GM18870 (cell line): ENCODE measurements around the gene GPRIN2.
"Not testable (repeated sequence)": the region's sequence is repeated elsewhere in the genome, so short reads cannot be mapped to it uniquely, and the experiment has no call there.

ENCODE experiments used
- ATAC-seq: cut with Tn5 transposase; IDR thresholded peaks from one replicate; pipeline ENCODE4 v1.9.1; 2021; ENCODE audit warnings: moderate library complexity; ENCODE audit not compliant: unreplicated experiment

Gene GPRIN2

DNA sequence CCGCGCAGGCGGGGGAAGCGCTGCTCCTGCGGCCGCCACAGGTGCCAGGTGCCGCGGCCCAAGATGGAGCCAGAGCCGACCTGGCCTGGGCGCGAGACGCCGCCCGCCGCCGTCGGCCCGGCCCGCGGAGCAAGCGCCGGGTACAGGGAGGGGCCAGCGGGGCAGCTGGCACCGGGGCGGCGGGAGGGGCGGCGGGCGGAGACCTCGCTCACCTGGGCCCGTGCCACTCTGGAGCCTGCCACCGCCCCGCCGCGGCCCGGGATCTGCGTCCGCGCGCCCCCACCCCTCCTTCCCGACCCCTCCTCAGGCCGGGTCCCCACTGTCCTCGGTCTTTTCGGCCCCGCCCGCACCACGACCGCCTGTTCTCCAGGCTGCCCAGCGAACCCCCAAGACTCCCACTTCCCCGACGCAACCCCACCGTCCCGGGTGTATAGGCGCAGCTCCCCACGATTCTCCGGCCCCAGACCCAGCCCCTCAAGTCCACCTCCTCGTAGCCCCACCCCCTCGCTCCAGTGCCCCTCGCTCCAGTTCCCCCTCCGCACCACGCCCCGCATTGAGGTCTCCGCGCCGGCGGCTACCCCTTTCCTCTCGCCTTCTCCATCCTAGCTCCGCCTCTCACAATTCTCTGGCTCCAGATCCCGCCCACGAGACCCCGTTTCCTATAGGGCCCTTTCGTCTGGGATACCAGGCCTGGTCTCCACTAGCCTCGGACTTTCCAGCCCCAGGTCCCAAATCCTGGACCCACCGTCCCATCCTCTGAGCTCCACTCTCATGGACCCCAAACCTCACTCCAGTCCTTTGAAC lies at the start of gene GPRIN2:
GPRIN2 (minus strand) TSS at position 144 of the 804 bp plus-strand sequence. CDS start 5,922 bp downstream, outside the sequence.
- ATAC-seq: no peak

GRCh38 chr10:46600516-46600915 lies 44.1 kb upstream of the GPRIN2 start:
- ATAC-seq: peak; percentile 76

- ATAC-seq: peak; percentile 52
Observed at GRCh38 chr10:46597616-46598246, 41.3 kb upstream of the GPRIN2 start.

GRCh38 chr10:46596570-46596969 lies 40.1 kb upstream of the GPRIN2 start:
- not testable (repeated sequence) for ATAC-seq

DNA sequence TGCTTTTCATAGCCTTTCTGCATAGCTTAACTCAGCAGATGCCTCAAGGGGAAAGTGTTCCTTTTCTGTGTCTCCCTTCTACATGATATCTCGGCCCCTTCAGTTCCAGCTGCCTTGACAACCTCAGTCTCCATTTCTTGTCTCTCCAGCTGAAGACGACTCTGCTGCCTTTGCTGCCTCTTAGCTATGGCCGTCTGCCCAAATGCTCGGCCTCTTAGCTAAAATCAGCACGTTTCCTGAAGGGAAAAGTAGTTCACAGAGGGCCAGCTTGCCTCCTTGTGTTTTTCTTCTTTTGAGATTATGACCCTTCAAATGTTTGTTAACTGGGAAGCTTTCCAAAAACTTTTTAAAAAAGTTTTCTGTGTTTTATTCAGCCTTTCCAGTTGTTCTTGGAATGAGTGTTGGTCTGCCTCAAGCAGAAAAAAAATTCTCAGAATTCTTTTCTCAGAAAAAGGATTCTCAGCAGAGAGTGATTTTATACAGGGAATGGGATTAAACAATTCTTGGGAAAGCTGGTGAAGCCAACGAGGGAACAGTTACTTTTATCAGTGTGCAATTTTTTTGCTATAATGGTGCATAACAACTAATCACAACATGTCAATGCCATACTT lies 38.1 kb upstream of the GPRIN2 start:
- ATAC-seq: not testable (repeated sequence)

DNA sequence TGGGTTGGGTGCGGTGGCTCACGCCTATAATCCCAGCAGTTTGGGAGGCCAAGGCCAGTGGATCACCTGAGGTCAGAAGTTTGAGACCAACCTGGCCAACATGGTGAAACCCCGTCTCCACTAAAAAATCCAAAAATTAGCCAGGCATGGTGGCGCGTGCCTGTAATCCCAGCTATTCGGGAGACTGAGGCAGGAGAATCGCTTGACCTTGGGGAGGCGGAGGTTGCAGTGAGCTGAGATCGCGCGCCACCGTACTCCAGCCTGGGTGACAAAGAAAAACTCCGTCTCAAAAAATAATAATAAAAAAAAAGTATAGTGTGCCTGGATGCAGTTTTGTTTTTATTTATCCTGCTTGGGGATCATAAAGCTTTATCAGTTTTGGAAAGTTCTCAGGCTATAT lies 36.8 kb upstream of the GPRIN2 start:
- not testable (repeated sequence) for ATAC-seq

GRCh38 chr10:46591053-46591452 lies 34.6 kb upstream of the GPRIN2 start:
- not testable (repeated sequence) for ATAC-seq

DNA sequence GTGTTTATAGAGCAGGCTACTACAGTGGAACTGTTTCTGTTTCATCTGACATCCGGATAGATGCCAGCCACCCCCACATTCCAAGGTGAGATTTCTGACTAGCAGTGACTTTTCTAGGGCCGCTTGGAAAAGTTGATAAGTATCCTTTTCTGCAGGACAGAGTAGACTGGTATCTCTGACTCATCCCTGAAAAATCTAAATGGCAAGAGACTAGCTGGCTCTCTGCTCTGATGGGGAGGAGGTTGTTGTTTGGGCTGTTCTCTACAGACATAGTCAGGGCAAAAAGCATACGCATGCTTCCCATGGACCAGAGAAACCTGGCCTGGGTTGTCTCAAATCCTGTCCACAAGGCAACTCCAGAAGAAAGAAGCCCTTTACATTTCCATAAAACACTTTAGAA lies 33.1 kb upstream of the GPRIN2 start:
- ATAC-seq: not testable (repeated sequence)

GRCh38 chr10:46588221-46588620 lies 31.8 kb upstream of the GPRIN2 start:
- ATAC-seq: not testable (repeated sequence)

DNA sequence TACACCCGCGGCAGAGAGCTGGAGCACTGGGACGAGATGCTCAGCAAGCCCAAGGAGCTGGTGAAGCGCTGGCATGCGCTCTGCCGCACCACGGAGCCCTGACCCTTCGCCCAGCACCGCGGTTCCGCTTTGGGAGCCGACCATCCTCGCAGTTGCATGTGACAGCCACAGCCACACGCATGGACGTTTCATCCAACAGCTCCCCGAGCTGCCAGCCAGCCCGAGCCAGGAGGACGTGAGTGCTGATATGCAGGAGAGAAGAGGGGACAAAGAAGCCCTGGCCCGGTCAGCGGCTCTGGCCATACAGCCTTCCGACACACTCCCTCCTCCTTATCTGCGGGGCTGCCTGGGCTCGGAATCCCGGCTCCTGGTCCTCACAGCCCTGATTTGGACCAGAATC lies 31.1 kb upstream of the GPRIN2 start:
- ATAC-seq: not testable (repeated sequence)

DNA sequence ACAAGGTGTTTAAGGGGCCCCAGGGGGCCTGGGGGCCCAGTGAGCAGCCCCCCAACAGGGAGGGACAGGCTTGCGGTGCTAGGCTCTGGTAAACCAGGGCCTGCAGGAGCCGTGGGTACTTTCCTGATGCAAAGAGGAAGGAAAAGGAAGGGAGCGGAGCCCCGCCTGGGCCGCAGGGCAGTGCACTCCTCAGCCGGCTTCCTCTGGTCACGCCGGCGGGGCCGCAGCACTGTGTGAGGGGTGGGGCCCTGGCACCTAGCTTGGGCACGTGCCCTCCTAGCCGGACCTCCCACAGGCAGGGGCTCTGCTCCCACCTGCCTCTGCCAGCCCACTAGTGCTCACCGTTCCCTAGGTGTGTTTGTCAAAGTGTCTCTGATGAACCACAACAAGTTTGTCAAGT lies 28.8 kb upstream of the GPRIN2 start:
- not testable (repeated sequence) for ATAC-seq

- not testable (repeated sequence) for ATAC-seq
Observed at GRCh38 chr10:46584196-46584595, 27.7 kb upstream of the GPRIN2 start.

GRCh38 chr10:46582568-46582967 lies 26.1 kb upstream of the GPRIN2 start:
- not testable (repeated sequence) for ATAC-seq

GRCh38 chr10:46581997-46582396 lies 25.5 kb upstream of the GPRIN2 start:
- ATAC-seq: not testable (repeated sequence)

GRCh38 chr10:46579378-46579777 lies 22.9 kb upstream of the GPRIN2 start:
- not testable (repeated sequence) for ATAC-seq

- ATAC-seq: not testable (repeated sequence)
Observed at GRCh38 chr10:46578474-46579178, 22.2 kb upstream of the GPRIN2 start, which contains the start of gene SYT15. Gene SYT15 (plus strand): TSS chr10:46579128. CDS start chr10:46579169, 41 bp downstream.

DNA sequence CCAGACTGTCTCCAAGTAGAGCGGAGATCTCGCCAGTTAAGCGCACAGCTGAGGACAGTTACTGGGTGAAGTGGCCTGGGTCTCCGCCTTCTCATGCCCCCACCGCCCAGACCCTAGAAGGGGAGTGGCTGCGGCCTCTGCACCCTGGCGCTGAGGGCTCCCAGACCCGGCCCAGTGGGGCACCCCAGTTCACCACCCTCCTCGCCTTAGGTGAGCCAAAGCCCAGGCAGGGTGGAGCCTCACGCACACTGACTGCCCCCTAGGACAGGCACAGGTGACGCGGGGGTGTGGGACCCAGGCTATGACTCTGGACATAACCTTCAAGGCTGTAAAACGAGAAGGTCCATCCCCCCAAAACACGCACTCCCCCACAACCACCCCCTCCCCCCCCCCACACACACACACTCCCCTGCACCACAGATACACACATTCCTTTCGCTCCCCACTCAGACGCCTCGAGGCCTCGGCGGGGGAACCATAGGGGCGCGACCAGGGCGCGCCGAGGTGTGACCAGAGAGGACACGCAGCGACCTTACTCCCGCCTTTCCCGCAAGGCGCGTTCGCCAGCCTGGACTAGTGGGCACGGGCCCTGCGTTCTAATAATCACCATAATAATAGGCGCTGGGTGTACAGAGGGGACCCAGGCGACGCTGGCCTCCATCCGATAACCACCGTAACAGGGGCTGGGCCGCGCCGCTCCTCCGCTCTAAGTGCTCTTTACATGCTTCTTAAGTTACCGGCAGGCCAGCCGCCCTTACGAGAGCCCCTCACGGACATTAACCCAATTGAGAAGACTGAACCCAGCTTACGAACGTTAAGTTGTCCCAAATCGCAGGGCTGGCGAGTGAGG lies 21.4 kb upstream of the GPRIN2 start:
- not testable (repeated sequence) for ATAC-seq

- not testable (repeated sequence) for ATAC-seq
Observed at GRCh38 chr10:46573884-46574283, 17.4 kb upstream of the GPRIN2 start.

DNA sequence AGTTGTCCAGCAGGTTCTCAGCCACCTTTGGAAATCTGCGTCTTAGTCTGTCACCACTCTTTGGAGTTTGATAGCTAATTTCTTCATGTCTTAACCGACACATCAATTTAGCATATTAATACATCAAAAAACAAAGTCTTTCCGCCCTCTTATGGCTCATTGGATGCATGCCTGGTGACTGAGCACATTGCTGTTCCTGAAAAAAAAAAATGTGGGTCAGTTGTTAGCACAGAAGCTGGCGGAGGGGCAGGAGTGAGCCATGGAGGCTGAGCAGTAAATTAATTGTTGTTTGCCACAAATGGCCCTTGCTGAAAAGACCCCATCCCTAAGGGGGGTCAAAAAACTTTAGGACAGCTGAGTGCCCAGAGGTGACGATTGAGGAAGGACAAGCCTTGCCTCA lies 16.9 kb upstream of the GPRIN2 start:
- ATAC-seq: not testable (repeated sequence)

- not testable (repeated sequence) for ATAC-seq
Observed at GRCh38 chr10:46572765-46573164, 16.3 kb upstream of the GPRIN2 start.
